ENCODE results near the gene LPCAT3.
"Not testable (repeated sequence)": the region's sequence is repeated elsewhere in the genome, so short reads cannot be mapped to it uniquely, and the experiment has no call there.

The LPCAT3 gene

GRCh38 chr12:7018350-7019042 lies at the start of gene LPCAT3:
LPCAT3 (minus strand) TSS chr12:7018476; CDS start chr12:7018424, 52 bp downstream.
- peak; percentile 100 for DNase-seq

- DNase-seq, result no peak
These were observed 48.8 kb upstream of the LPCAT3 start for GRCh38 chr12:7067096-7067495.

- no peak for DNase-seq
These were observed 48.3 kb upstream of the LPCAT3 start for GRCh38 chr12:7066596-7066995.

- DNase-seq, result no peak
These were observed 46.9 kb upstream of the LPCAT3 start for GRCh38 chr12:7065073-7065623.

- no peak for DNase-seq
These were observed 46.2 kb upstream of the LPCAT3 start for GRCh38 chr12:7064516-7064915.

- DNase-seq, result no peak
These were observed 43.3 kb upstream of the LPCAT3 start for GRCh38 chr12:7061596-7061995.

- no peak for DNase-seq
These were observed 42.9 kb upstream of the LPCAT3 start for GRCh38 chr12:7061138-7061537.

GRCh38 chr12:7060353-7060954 lies 42.2 kb upstream of the LPCAT3 start, which contains the start of gene C1S:
C1S (plus strand) TSS chr12:7060718; CDS start chr12:7061913, 1,195 bp downstream.
- DNase-seq, result peak; percentile 46

GRCh38 chr12:7059780-7060179 lies 41.5 kb upstream of the LPCAT3 start:
- DNase-seq, result no peak

GRCh38 chr12:7058850-7059395 lies 40.6 kb upstream of the LPCAT3 start:
- DNase-seq, result no peak

GRCh38 chr12:7058163-7058845 lies 40.0 kb upstream of the LPCAT3 start:
- no peak for DNase-seq

GRCh38 chr12:7055736-7056135 lies 37.5 kb upstream of the LPCAT3 start:
- DNase-seq, result not testable (repeated sequence)

- DNase-seq, result no peak
These were observed 36.6 kb upstream of the LPCAT3 start for GRCh38 chr12:7054925-7055324.

- not testable (repeated sequence) for DNase-seq
These were observed 31.7 kb upstream of the LPCAT3 start for GRCh38 chr12:7049973-7050372.

- DNase-seq, result not testable (repeated sequence)
These were observed 31.2 kb upstream of the LPCAT3 start for GRCh38 chr12:7049445-7049951.

GRCh38 chr12:7047306-7047705 lies 29.0 kb upstream of the LPCAT3 start:
- DNase-seq, result no peak

- DNase-seq, result no peak
These were observed 28.3 kb upstream of the LPCAT3 start for GRCh38 chr12:7046383-7047105.

GRCh38 chr12:7045913-7046312 lies 27.6 kb upstream of the LPCAT3 start:
- no peak for DNase-seq

- DNase-seq, result peak; percentile 62
These were observed 24.6 kb upstream of the LPCAT3 start for GRCh38 chr12:7042842-7043241.

GRCh38 chr12:7039403-7039802 lies 21.1 kb upstream of the LPCAT3 start:
- no peak for DNase-seq

- DNase-seq, result no peak
These were observed 20.3 kb upstream of the LPCAT3 start for GRCh38 chr12:7038591-7038990.

- not testable (repeated sequence) for DNase-seq
These were observed 19.1 kb upstream of the LPCAT3 start for GRCh38 chr12:7037411-7037810.

Data from NCI-H2171 treated with DMSO at 0.1 percent for 48 hours (cell line).